KMS-11 (cell line): Measurements from ENCODE around the gene COL12A1.

Experiments
- H2AFZ ChIP-seq: fragments of 200-600 bp; sonication (generic); 2 replicates; pipeline ENCODE4 v1.6.1; 2016; ENCODE audit warnings: antibody characterized with exemption, mixed run types, low read depth
- H3K27ac ChIP-seq: fragments of 200-600 bp; sonication (generic); 2 replicates; pipeline ENCODE4 v1.6.1; 2016; ENCODE audit warnings: mild to moderate bottlenecking, mixed run types
- H3K27me3 ChIP-seq: fragments of 200-600 bp; sonication (generic); 2 replicates; pipeline ENCODE4 v1.6.1; 2017; ENCODE audit warnings: mild to moderate bottlenecking, low read depth, mixed run types, moderate library complexity; ENCODE audit not compliant: insufficient read depth
- H3K36me3 ChIP-seq: fragments of 200-600 bp; sonication (generic); 2 replicates; pipeline ENCODE4 v1.6.1; 2017; ENCODE audit warnings: mild to moderate bottlenecking, mixed run types; ENCODE audit not compliant: insufficient read depth
- H3K4me1 ChIP-seq: fragments of 200-600 bp; sonication (generic); 2 replicates; pipeline ENCODE4 v1.6.1; 2016; ENCODE audit warnings: mild to moderate bottlenecking, low read depth, mixed run types; ENCODE audit not compliant: poor library complexity, severe bottlenecking
- H3K4me2 ChIP-seq: fragments of 200-600 bp; sonication (generic); 2 replicates; pipeline ENCODE4 v1.7.0; 2016; ENCODE audit warnings: mild to moderate bottlenecking, mixed run types
- H3K4me3 ChIP-seq: fragments of 200-600 bp; sonication (generic); IDR thresholded peaks from 2 replicates; pipeline ENCODE4 v1.6.1; 2017; ENCODE audit warnings: low read depth, low read length, mixed read lengths; ENCODE audit not compliant: insufficient read depth
- H3K79me2 ChIP-seq: fragments of 200-600 bp; sonication (generic); 2 replicates; pipeline ENCODE4 v1.6.1; 2016; ENCODE audit warnings: low read depth, mixed run types; ENCODE audit not compliant: insufficient read depth
- H3K9ac ChIP-seq: fragments of 200-600 bp; sonication (generic); 2 replicates; pipeline ENCODE4 v1.6.1; 2016; ENCODE audit warnings: mild to moderate bottlenecking, mixed run types
- H4K20me1 ChIP-seq: fragments of 200-600 bp; sonication (generic); 2 replicates; pipeline ENCODE4 v1.6.1; 2016; ENCODE audit warnings: mild to moderate bottlenecking, mixed run types; ENCODE audit not compliant: insufficient read depth
- TF ChIP-seq, protein P1 (sequence below): fragments of 200-600 bp; sonication (generic); conservative IDR thresholded peaks from 2 replicates; pipeline ENCODE4 v1.6.1; 2017; ENCODE audit warnings: low read depth, mild to moderate bottlenecking, antibody characterized with exemption, low read length, moderate library complexity, mixed read lengths

Gene COL12A1

DNA sequence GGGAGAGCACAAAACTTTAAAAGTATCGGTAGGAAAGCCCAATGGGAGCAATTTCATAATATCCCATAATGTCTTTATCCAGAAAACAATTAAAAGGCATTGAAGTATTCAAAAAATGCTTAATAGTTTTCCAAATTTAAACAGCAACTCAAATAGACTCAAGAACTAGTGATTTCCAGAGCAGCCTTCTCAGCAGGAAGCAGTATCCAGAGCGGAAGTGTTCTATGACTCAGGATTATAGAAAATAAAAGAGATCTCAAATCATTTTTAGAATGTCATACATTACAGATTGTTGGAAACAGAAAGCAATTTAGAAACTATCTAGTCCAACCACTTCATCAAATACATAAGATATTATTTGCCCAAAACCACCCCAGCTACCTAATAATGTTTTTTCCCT is 79.3 kb downstream of the COL12A1 start:
- no peaks in the 10 kb centered on the region for H3K36me3 ChIP-seq
- H3K27me3 ChIP-seq: no peaks in the 10 kb centered on the region

GRCh38 chr6:75124983-75125382 is 80.9 kb downstream of the COL12A1 start:
- H2AFZ ChIP-seq: no peak overlapping the region

More for the DNA sequence above, 79.3 kb downstream of the COL12A1 start:
- no peak overlapping the region for H3K9ac ChIP-seq
- H3K4me2 ChIP-seq: no peak overlapping the region
- no peaks in the 10 kb centered on the region for H4K20me1 ChIP-seq
- H3K79me2 ChIP-seq: no peaks in the 10 kb centered on the region
- H3K4me3 ChIP-seq: no peak overlapping the region
- no peaks in the 10 kb centered on the region for H3K4me1 ChIP-seq
- no peak overlapping the region for H2AFZ ChIP-seq
- no peak overlapping the region for H3K27ac ChIP-seq
- TF ChIP-seq, protein P1, sequence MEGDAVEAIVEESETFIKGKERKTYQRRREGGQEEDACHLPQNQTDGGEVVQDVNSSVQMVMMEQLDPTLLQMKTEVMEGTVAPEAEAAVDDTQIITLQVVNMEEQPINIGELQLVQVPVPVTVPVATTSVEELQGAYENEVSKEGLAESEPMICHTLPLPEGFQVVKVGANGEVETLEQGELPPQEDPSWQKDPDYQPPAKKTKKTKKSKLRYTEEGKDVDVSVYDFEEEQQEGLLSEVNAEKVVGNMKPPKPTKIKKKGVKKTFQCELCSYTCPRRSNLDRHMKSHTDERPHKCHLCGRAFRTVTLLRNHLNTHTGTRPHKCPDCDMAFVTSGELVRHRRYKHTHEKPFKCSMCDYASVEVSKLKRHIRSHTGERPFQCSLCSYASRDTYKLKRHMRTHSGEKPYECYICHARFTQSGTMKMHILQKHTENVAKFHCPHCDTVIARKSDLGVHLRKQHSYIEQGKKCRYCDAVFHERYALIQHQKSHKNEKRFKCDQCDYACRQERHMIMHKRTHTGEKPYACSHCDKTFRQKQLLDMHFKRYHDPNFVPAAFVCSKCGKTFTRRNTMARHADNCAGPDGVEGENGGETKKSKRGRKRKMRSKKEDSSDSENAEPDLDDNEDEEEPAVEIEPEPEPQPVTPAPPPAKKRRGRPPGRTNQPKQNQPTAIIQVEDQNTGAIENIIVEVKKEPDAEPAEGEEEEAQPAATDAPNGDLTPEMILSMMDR: no peak

DNA sequence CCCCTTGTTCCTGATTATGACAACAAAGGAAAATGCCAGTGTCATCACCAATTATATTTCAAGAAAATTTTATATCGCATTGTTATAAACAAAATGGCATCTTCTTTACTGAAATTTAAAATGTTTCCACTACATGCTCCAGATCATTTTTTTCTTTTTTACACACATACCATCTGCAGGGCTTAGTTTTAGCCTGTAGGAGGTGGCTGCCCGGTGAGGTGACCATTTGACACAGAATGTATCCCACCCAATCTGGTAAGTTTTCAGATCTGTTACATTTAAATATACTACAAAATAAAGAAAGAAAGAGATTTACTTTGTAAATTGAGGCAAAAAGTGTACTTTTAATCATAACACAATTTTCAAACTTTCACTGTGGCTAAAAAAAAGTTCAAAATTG is 81.8 kb downstream of the COL12A1 start:
- H3K4me3 ChIP-seq: no peak overlapping the region
- H3K36me3 ChIP-seq: no peaks in the 10 kb centered on the region
- no peaks in the 10 kb centered on the region for H3K79me2 ChIP-seq
- H2AFZ ChIP-seq: no peak overlapping the region
- no peaks in the 10 kb centered on the region for H3K4me1 ChIP-seq
- TF ChIP-seq, protein P1: no peak
- no peak overlapping the region for H3K27ac ChIP-seq
- H3K27me3 ChIP-seq: no peaks in the 10 kb centered on the region
- H3K9ac ChIP-seq: no peak overlapping the region
- no peak overlapping the region for H3K4me2 ChIP-seq
- H4K20me1 ChIP-seq: no peaks in the 10 kb centered on the region

More at GRCh38 chr6:75124983-75125382, 80.9 kb downstream of the COL12A1 start:
- Histone ChIP-seq H3K4me2 (no peak overlapping the region), H3K36me3 (no peaks in the 10 kb centered on the region), H4K20me1 (no peaks in the 10 kb centered on the region), H3K4me3 (no peak overlapping the region), H3K79me2 (no peaks in the 10 kb centered on the region), H3K9ac (no peak overlapping the region), H3K27me3 (no peaks in the 10 kb centered on the region), H3K4me1 (no peaks in the 10 kb centered on the region), H3K27ac (no peak overlapping the region)
- TF ChIP-seq, protein P1: no peak

DNA sequence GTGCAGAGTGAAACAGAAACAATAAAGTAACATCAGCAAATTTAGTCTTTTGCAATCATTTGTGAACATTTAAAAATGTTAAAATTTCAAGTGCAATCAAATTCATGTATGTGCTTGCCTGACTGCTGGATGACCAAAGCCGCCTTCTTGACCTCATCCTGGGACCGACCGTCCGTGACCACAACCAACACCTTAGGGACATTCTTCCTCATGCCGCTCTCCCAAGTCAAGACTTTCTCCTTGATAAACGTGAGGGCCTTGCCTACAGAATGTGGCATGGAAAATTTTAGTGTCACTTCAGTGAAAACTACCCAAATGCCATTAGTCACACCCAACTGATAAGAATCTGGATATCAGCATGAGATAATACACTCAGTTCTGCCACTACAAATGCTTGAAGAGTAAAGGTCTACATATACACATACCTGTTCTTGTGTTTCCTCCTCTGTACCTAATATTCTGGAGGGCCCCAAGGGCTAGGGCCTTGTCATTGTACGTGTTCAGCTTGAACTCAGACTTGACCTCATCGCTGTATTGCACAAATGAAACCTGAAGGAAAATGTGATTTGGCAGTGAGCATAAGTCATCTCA is 86.8 kb downstream of the COL12A1 start:
- Histone ChIP-seq H3K79me2 (no peaks in the 10 kb centered on the region), H3K36me3 (no peaks in the 10 kb centered on the region), H3K27ac (no peak overlapping the region), H3K27me3 (no peaks in the 10 kb centered on the region), H3K4me2 (no peak overlapping the region), H3K4me1 (no peaks in the 10 kb centered on the region), H4K20me1 (no peaks in the 10 kb centered on the region), H2AFZ (no peak overlapping the region), H3K9ac (no peak overlapping the region), H3K4me3 (no peak overlapping the region)
- TF ChIP-seq, protein P1: no peak
